ENCODE measurements around the gene FAM219A. TPM values are rescaled to one million over a fixed set of nuclear protein-coding genes. Genes with fewer than 3 reads are reported as not detected.

Gene FAM219A
- total RNA-seq, 2 donors from 2014 or later, result 17.1 to 19.6 TPM

GRCh38 chr9:34398875-34399274 is 59.5 kb downstream of the FAM219A start:
- no peak overlapping the region for H3K27ac Mint-ChIP-seq
- peaks cover 30% of the 10 kb centered on the region for H3K36me3 ChIP-seq (ENCODE audit: control insufficient read depth, insufficient read depth, low read length)
- no peaks in the 10 kb centered on the region for H3K27me3 Mint-ChIP-seq (ENCODE audit: insufficient read depth)
- H3K9me3 ChIP-seq (ENCODE audit: control insufficient read depth, low read length), result no peaks in the 10 kb centered on the region
- no peak overlapping the region for H3K27ac ChIP-seq (ENCODE audit: low read depth, low read length)
- peaks cover 13% of the 10 kb centered on the region for H3K36me3 Mint-ChIP-seq (ENCODE audit: low read depth)
- peaks cover 8% of the 10 kb centered on the region for H3K4me1 Mint-ChIP-seq
- H3K4me3 ChIP-seq (ENCODE audit: low read length), result no peak overlapping the region
- no peak overlapping the region for H3K9ac ChIP-seq (ENCODE audit: extremely low read depth, low read length, poor library complexity, severe bottlenecking)
- H3K4me3 Mint-ChIP-seq, result no peak overlapping the region
- no peaks in the 10 kb centered on the region for H3K27me3 ChIP-seq (ENCODE audit: control insufficient read depth, insufficient read depth, low read length, poor library complexity, severe bottlenecking)
- no peaks in the 10 kb centered on the region for H3K9me3 Mint-ChIP-seq
- no peaks in the 10 kb centered on the region for H3K4me1 ChIP-seq (ENCODE audit: control insufficient read depth, insufficient read depth, low read length)
- WGBS, 2 experiments (ENCODE audit: insufficient coverage in 1 of 2, insufficient read length in 1 of 2), result 100% methylated on average over 1 of the region's 1 CpG; no CpG with 5 or more reads in 1 of the 2 experiments
- TF ChIP-seq CTCF (conservative IDR thresholded peaks at IDR 0.05), result no peak
- no peak for DNase-seq

GRCh38 chr9:34396276-34397214 is 61.8 kb downstream of the FAM219A start:
- Mint-ChIP-seq H3K27me3 (ENCODE audit: insufficient read depth) (peaks cover 11% of the 10 kb centered on the region), H3K9me3 (no peaks in the 10 kb centered on the region), H3K4me1 (peaks cover 4% of the 10 kb centered on the region), H3K36me3 (ENCODE audit: low read depth) (peaks cover 6% of the 10 kb centered on the region), H3K4me3 (no peak overlapping the region), H3K27ac (no peak overlapping the region)
- H3K9me3 ChIP-seq (ENCODE audit: control insufficient read depth, low read length), result no peaks in the 10 kb centered on the region
- DNase-seq, result no peak
- no peak overlapping the region for H3K9ac ChIP-seq (ENCODE audit: extremely low read depth, low read length, poor library complexity, severe bottlenecking)
- no peak for TF ChIP-seq CTCF (conservative IDR thresholded peaks at IDR 0.05)
- H3K36me3 ChIP-seq (ENCODE audit: control insufficient read depth, insufficient read depth, low read length), result peaks cover 12% of the 10 kb centered on the region
- no peak overlapping the region for H3K4me3 ChIP-seq (ENCODE audit: low read length)
- peaks cover 12% of the 10 kb centered on the region for H3K27me3 ChIP-seq (ENCODE audit: control insufficient read depth, insufficient read depth, low read length, poor library complexity, severe bottlenecking)
- no peak overlapping the region for H3K27ac ChIP-seq (ENCODE audit: low read depth, low read length)
- WGBS, 2 experiments (ENCODE audit: insufficient coverage in 1 of 2, insufficient read length in 1 of 2), result 77 to 82% methylated on average over 6 of the region's 7 CpGs
- no peaks in the 10 kb centered on the region for H3K4me1 ChIP-seq (ENCODE audit: control insufficient read depth, insufficient read depth, low read length)

- Histone ChIP-seq H3K36me3 (ENCODE audit: control insufficient read depth, insufficient read depth, low read length) (no peaks in the 10 kb centered on the region), H3K9me3 (ENCODE audit: control insufficient read depth, low read length) (no peaks in the 10 kb centered on the region), H3K4me1 (ENCODE audit: control insufficient read depth, insufficient read depth, low read length) (no peaks in the 10 kb centered on the region), H3K27ac (ENCODE audit: low read depth, low read length) (no peak overlapping the region), H3K9ac (ENCODE audit: extremely low read depth, low read length, poor library complexity, severe bottlenecking) (no peak overlapping the region), H3K4me3 (ENCODE audit: low read length) (no peak overlapping the region), H3K27me3 (ENCODE audit: control insufficient read depth, insufficient read depth, low read length, poor library complexity, severe bottlenecking) (peaks cover 18% of the 10 kb centered on the region)
- Mint-ChIP-seq H3K27me3 (ENCODE audit: insufficient read depth) (peaks cover 24% of the 10 kb centered on the region), H3K36me3 (ENCODE audit: low read depth) (no peaks in the 10 kb centered on the region), H3K4me1 (no peaks in the 10 kb centered on the region), H3K9me3 (no peaks in the 10 kb centered on the region), H3K4me3 (no peak overlapping the region), H3K27ac (no peak overlapping the region)
- no peak for TF ChIP-seq CTCF (conservative IDR thresholded peaks at IDR 0.05)
- WGBS, 2 experiments (ENCODE audit: insufficient coverage in 1 of 2, insufficient read length in 1 of 2), result 67 to 77% methylated on average over 1 of the region's 1 CpG
- no peak for DNase-seq
These were observed 65.9 kb downstream of the FAM219A start for GRCh38 chr9:34392511-34392910.

Measured in endodermal cell (in vitro differentiated cells).